ENCODE results near the gene FKBP9. TPM values are rescaled to one million over a fixed set of nuclear protein-coding genes. Genes with fewer than 3 reads are reported as not detected.

Gene FKBP9
- total RNA-seq, 1 experiment from 2014 or later: 82.6 TPM

- TF ChIP-seq CTCF (IDR thresholded peaks at IDR 0.05; ENCODE audit: insufficient read depth in 1 of 2, low read depth in 1 of 2, low read length in 1 of 2, severe bottlenecking in 1 of 2, unreplicated experiment in 1 of 2): no peak
- Histone ChIP-seq H3K36me3 (ENCODE audit: control insufficient read depth, insufficient read depth, low read length) (no peaks in the 10 kb centered on the region; the same call in 1 of the 2 replicates), H3K9me3 (no peaks in the 10 kb centered on the region), H3K4me1 (no peaks in the 10 kb centered on the region), H3K27me3 (replicated peaks; ENCODE audit: control insufficient read depth, insufficient read depth, low read length) (no peaks in the 10 kb centered on the region), H3K4me3 (ENCODE audit: low read depth, low read length) (no peak overlapping the region)
- Mint-ChIP-seq H3K9me3 (ENCODE audit: unreplicated experiment) (no peaks in the 10 kb centered on the region), H3K36me3 (ENCODE audit: insufficient read depth, unreplicated experiment) (peaks cover 19% of the 10 kb centered on the region), H3K27me3 (ENCODE audit: insufficient read depth, unreplicated experiment) (no peaks in the 10 kb centered on the region), H3K4me1 (ENCODE audit: low read depth, unreplicated experiment) (no peaks in the 10 kb centered on the region), H3K27ac (ENCODE audit: unreplicated experiment) (no peak overlapping the region), H3K4me3 (ENCODE audit: unreplicated experiment) (no peak overlapping the region)
- BruUV-seq (replicated peaks): no TSS peak
- no peak for DNase-seq
- intact Hi-C loops (cut with micrococcal nuclease; ENCODE audit: unreplicated experiment): no loop called here
- ChIA-PET POLR2A (no interaction called here), CTCF (no interaction called here)
Measured at GRCh38 chr7:32921896-32922295, 35.3 kb upstream of the FKBP9 start.

- no peaks in the 10 kb centered on the region for H3K9me3 Mint-ChIP-seq (ENCODE audit: unreplicated experiment)
- no peak overlapping the region for H3K27ac Mint-ChIP-seq (ENCODE audit: unreplicated experiment)
- no peak overlapping the region for H3K4me3 Mint-ChIP-seq (ENCODE audit: unreplicated experiment)
- H3K4me1 Mint-ChIP-seq (ENCODE audit: low read depth, unreplicated experiment): no peaks in the 10 kb centered on the region
- no peaks in the 10 kb centered on the region for H3K27me3 ChIP-seq (replicated peaks; ENCODE audit: control insufficient read depth, insufficient read depth, low read length)
- no peaks in the 10 kb centered on the region for H3K9me3 ChIP-seq
- intact Hi-C loops (cut with micrococcal nuclease; ENCODE audit: unreplicated experiment): no loop called here
- H3K4me1 ChIP-seq: no peaks in the 10 kb centered on the region
- H3K36me3 ChIP-seq (ENCODE audit: control insufficient read depth, insufficient read depth, low read length): no peaks in the 10 kb centered on the region
- TF ChIP-seq CTCF (IDR thresholded peaks at IDR 0.05; ENCODE audit: insufficient read depth in 1 of 2, low read depth in 1 of 2, low read length in 1 of 2, severe bottlenecking in 1 of 2, unreplicated experiment in 1 of 2): no peak
- no peaks in the 10 kb centered on the region for H3K27me3 Mint-ChIP-seq (ENCODE audit: insufficient read depth, unreplicated experiment)
- BruUV-seq (replicated peaks): no TSS peak
- H3K36me3 Mint-ChIP-seq (ENCODE audit: insufficient read depth, unreplicated experiment): peaks cover 21% of the 10 kb centered on the region
- H3K4me3 ChIP-seq (ENCODE audit: low read depth, low read length): no peak overlapping the region
- POLR2A ChIA-PET: no interaction called here
- CTCF ChIA-PET: no interaction called here
- DNase-seq: no peak
Measured at GRCh38 chr7:32928785-32929298, 28.4 kb upstream of the FKBP9 start.

- H3K36me3 Mint-ChIP-seq (ENCODE audit: insufficient read depth, unreplicated experiment): peaks cover 21% of the 10 kb centered on the region
- no peaks in the 10 kb centered on the region for H3K9me3 Mint-ChIP-seq (ENCODE audit: unreplicated experiment)
Measured at GRCh38 chr7:32929430-32930143, 27.7 kb upstream of the FKBP9 start.

More at GRCh38 chr7:32929430-32930143, 27.7 kb upstream of the FKBP9 start:
- H3K27ac Mint-ChIP-seq (ENCODE audit: unreplicated experiment): no peak overlapping the region
- H3K27me3 Mint-ChIP-seq (ENCODE audit: insufficient read depth, unreplicated experiment): no peaks in the 10 kb centered on the region
- BruUV-seq (replicated peaks): no TSS peak
- H3K4me1 Mint-ChIP-seq (ENCODE audit: low read depth, unreplicated experiment): no peaks in the 10 kb centered on the region
- DNase-seq: no peak
- no peak for TF ChIP-seq CTCF (IDR thresholded peaks at IDR 0.05; ENCODE audit: insufficient read depth in 1 of 2, low read depth in 1 of 2, low read length in 1 of 2, severe bottlenecking in 1 of 2, unreplicated experiment in 1 of 2)
- no peaks in the 10 kb centered on the region for H3K27me3 ChIP-seq (replicated peaks; ENCODE audit: control insufficient read depth, insufficient read depth, low read length)
- H3K36me3 ChIP-seq (ENCODE audit: control insufficient read depth, insufficient read depth, low read length): no peaks in the 10 kb centered on the region
- POLR2A ChIA-PET: no interaction called here
- H3K9me3 ChIP-seq: no peaks in the 10 kb centered on the region
- H3K4me3 Mint-ChIP-seq (ENCODE audit: unreplicated experiment): no peak overlapping the region
- H3K4me3 ChIP-seq (ENCODE audit: low read depth, low read length): no peak overlapping the region
- no peaks in the 10 kb centered on the region for H3K4me1 ChIP-seq
- intact Hi-C loops (cut with micrococcal nuclease; ENCODE audit: unreplicated experiment): no loop called here
- CTCF ChIA-PET: no interaction called here

Data from Caco-2 (cell line).